Loucy (cell line): ENCODE measurements around the gene IL17F.

Experiments used
- H2AFZ ChIP-seq: fragments of 200-600 bp; sonication (generic); 2 replicates; pipeline ENCODE4 v1.6.0; 2016; ENCODE audit warnings: antibody characterized with exemption, mild to moderate bottlenecking, low read length, moderate library complexity
- H3F3A ChIP-seq: fragments of 200-600 bp; 2 replicates; pipeline ENCODE4 v1.6.0; 2016; ENCODE audit warnings: antibody characterized with exemption, low read depth, mild to moderate bottlenecking
- H3K27me3 ChIP-seq: fragments of 200-600 bp; sonication (generic); 2 replicates; pipeline ENCODE4 v1.6.1; 2014; ENCODE audit warnings: low read length, mild to moderate bottlenecking; ENCODE audit not compliant: insufficient read depth, poor library complexity, severe bottlenecking
- H3K36me3 ChIP-seq: fragments of 200-600 bp; sonication (generic); 2 replicates; pipeline ENCODE4 v1.6.1; 2016; ENCODE audit warnings: low read length; ENCODE audit not compliant: insufficient read depth
- H3K4me1 ChIP-seq: fragments of 200-600 bp; sonication (generic); 2 replicates; pipeline ENCODE4 v1.5.1; 2014; ENCODE audit warnings: low read length, mild to moderate bottlenecking; ENCODE audit not compliant: insufficient read depth, poor library complexity, severe bottlenecking
- H3K4me2 ChIP-seq: fragments of 200-600 bp; sonication (generic); 2 replicates; pipeline ENCODE4 v1.6.0; 2014; ENCODE audit warnings: antibody characterized with exemption, low read length, low read depth, mild to moderate bottlenecking; ENCODE audit not compliant: poor library complexity, severe bottlenecking
- H3K4me3 ChIP-seq: fragments of 200-600 bp; sonication (generic); 2 replicates; pipeline ENCODE4 v1.5.1; 2014; ENCODE audit warnings: low read length, mild to moderate bottlenecking, mixed read lengths; ENCODE audit not compliant: poor library complexity, severe bottlenecking
- H3K79me2 ChIP-seq: fragments of 200-600 bp; sonication (generic); 2 replicates; pipeline ENCODE4 v1.6.1; 2014; ENCODE audit warnings: low read length; ENCODE audit not compliant: insufficient read depth
- H3K9ac ChIP-seq: fragments of 200-600 bp; sonication (generic); 2 replicates; pipeline ENCODE4 v1.6.0; 2014; ENCODE audit warnings: mild to moderate bottlenecking, low read depth, low read length, moderate library complexity; ENCODE audit not compliant: poor library complexity, severe bottlenecking
- H3K9me2 ChIP-seq: fragments of 200-600 bp; sonication (generic); replicated peaks from 2 replicates; pipeline ENCODE4 v1.6.1; 2016; ENCODE audit warnings: low read depth, low read length, mixed read lengths
- H3K9me3 ChIP-seq: fragments of 200-600 bp; sonication (generic); 2 replicates; pipeline ENCODE4 v1.6.1; 2014; ENCODE audit warnings: mild to moderate bottlenecking, antibody characterized with exemption, low read length, low read depth; ENCODE audit not compliant: insufficient read depth
- H4K20me1 ChIP-seq: fragments of 200-600 bp; sonication (generic); 2 replicates; pipeline ENCODE4 v1.6.0; 2014; ENCODE audit warnings: antibody characterized with exemption, low read length, mild to moderate bottlenecking; ENCODE audit not compliant: insufficient read depth, poor library complexity, severe bottlenecking
- CTCF ChIP-seq: fragments of 200-600 bp; sonication (generic); conservative IDR thresholded peaks from 2 replicates; pipeline ENCODE4 v1.5.1; 2014; ENCODE audit warnings: mild to moderate bottlenecking, antibody characterized with exemption, low read length
- EZH2phosphoT487 ChIP-seq: fragments of 200-600 bp; IDR thresholded peaks from 2 replicates; pipeline ENCODE4 v1.6.1; 2018; ENCODE audit warnings: antibody characterized with exemption, mild to moderate bottlenecking, moderate library complexity, borderline replicate concordance

IL17F gene

GRCh38 chr6:52244400-52244799 lies at the start of gene IL17F:
Gene IL17F, minus strand, starts transcription at chr6:52244500. Its CDS starts 71 bp downstream, at chr6:52244429.
- no peak within 1 kb of the TSS for H2AFZ ChIP-seq
- no peak within 1 kb of the TSS for H3K9ac ChIP-seq
- no peaks in the 10 kb centered on the region for H3K9me3 ChIP-seq
- no peaks in the 10 kb centered on the region for H4K20me1 ChIP-seq
- no peak within 1 kb of the TSS for H3K4me3 ChIP-seq
- peaks cover 14% of the 10 kb centered on the region for H3K4me1 ChIP-seq
- H3K27me3 ChIP-seq = no peaks in the 10 kb centered on the region
- H3K4me2 ChIP-seq = no peak within 1 kb of the TSS
- TF ChIP-seq EZH2phosphoT487 = no peak
- no peak for TF ChIP-seq CTCF
- no peaks in the 10 kb centered on the region for H3K36me3 ChIP-seq
- H3K9me2 ChIP-seq = no peaks in the 10 kb centered on the region
- no peaks in the 10 kb centered on the region for H3F3A ChIP-seq
- H3K79me2 ChIP-seq = no peaks in the 10 kb centered on the region

- Histone ChIP-seq H3K4me3 (no peak overlapping the region), H3K27me3 (no peaks in the 10 kb centered on the region)
Measured at GRCh38 chr6:52293067-52293466, 48.8 kb upstream of the IL17F start.

GRCh38 chr6:52288841-52289240 lies 44.5 kb upstream of the IL17F start:
- H3K4me2 ChIP-seq = no peak overlapping the region
- H2AFZ ChIP-seq = no peak overlapping the region
- H3K4me1 ChIP-seq = peaks cover 23% of the 10 kb centered on the region
- peaks cover 7% of the 10 kb centered on the region for H3K79me2 ChIP-seq
- no peaks in the 10 kb centered on the region for H3K9me2 ChIP-seq
- H3K9me3 ChIP-seq = no peaks in the 10 kb centered on the region
- no peaks in the 10 kb centered on the region for H3K36me3 ChIP-seq
- no peaks in the 10 kb centered on the region for H3F3A ChIP-seq
- no peak overlapping the region for H3K4me3 ChIP-seq
- no peak for TF ChIP-seq CTCF
- TF ChIP-seq EZH2phosphoT487 = no peak
- peaks cover 5% of the 10 kb centered on the region for H4K20me1 ChIP-seq
- H3K9ac ChIP-seq = no peak overlapping the region
- no peaks in the 10 kb centered on the region for H3K27me3 ChIP-seq

More at GRCh38 chr6:52293067-52293466, 48.8 kb upstream of the IL17F start:
- no peaks in the 10 kb centered on the region for H3K9me2 ChIP-seq
- no peaks in the 10 kb centered on the region for H3K36me3 ChIP-seq
- H3K79me2 ChIP-seq = no peaks in the 10 kb centered on the region
- TF ChIP-seq EZH2phosphoT487 (no peak), CTCF (no peak)
- peaks cover 3% of the 10 kb centered on the region for H3K4me1 ChIP-seq
- no peak overlapping the region for H2AFZ ChIP-seq
- H3K4me2 ChIP-seq = no peak overlapping the region
- H4K20me1 ChIP-seq = no peaks in the 10 kb centered on the region
- H3F3A ChIP-seq = no peaks in the 10 kb centered on the region
- H3K9me3 ChIP-seq = no peaks in the 10 kb centered on the region; the same call in 1 of the 2 replicates
- H3K9ac ChIP-seq = no peak overlapping the region
